Esophagus muscularis mucosa (tissue), 4 donors: ENCODE results near the gene CNTNAP1. TPM values are rescaled to one million over a fixed set of nuclear protein-coding genes. Genes with fewer than 3 reads are reported as not detected.

Source experiments
- DNase-seq: peaks from one replicate; pipeline ENCODE4 v3.0.0-alpha.2; 2017; ENCODE audit errors: extremely low spot score
- H3K27ac ChIP-seq, 4 donors: fragments of 200-600 bp; sonication (generic); replicated peaks in 1 of 4; 1 replicate in 3 of 4; 2 replicates in 1 of 4; pipeline ENCODE4 v1.5.1; 2016 to 2019; ENCODE audit warnings: mild to moderate bottlenecking in 1 of 4
- H3K27me3 ChIP-seq, 4 donors: fragments of 200-600 bp; sonication (generic); one replicate each; pipeline versions ENCODE4 v1.5.1 to v1.6.0; 2016 to 2019
- H3K36me3 ChIP-seq, 4 donors: fragments of 200-600 bp; sonication (generic); one replicate each; pipeline ENCODE4 v1.5.1; 2016 to 2019
- H3K4me1 ChIP-seq, 4 donors: fragments of 200-600 bp; sonication (generic); one replicate each; pipeline ENCODE4 v1.5.1; 2016 to 2019
- H3K4me3 ChIP-seq, 4 donors: fragments of 200-600 bp; sonication (generic); 1 replicate in 2 of 4; 2 replicates in 2 of 4; pipeline ENCODE4 v1.5.1; 2016 to 2019; ENCODE audit warnings: mild to moderate bottlenecking in 4 of 4, moderate library complexity in 1 of 4
- H3K9me3 ChIP-seq, 4 donors: fragments of 200-600 bp; sonication (generic); 1 replicate in 3 of 4; 2 replicates in 1 of 4; pipeline ENCODE4 v1.5.1; 2016 to 2019
- CTCF ChIP-seq, 3 experiments: fragments of 200-600 bp in 2 of 3; fragments of 450-650 bp in 1 of 3; sonication (generic) in 2 of 3; IDR thresholded peaks; one replicate each; pipeline ENCODE4 v1.5.1; 2017 to 2019; ENCODE audit warnings: antibody characterized with exemption in 3 of 3, mild to moderate bottlenecking in 2 of 3, moderate library complexity in 1 of 3
- EP300 ChIP-seq: sonication (generic); formaldehyde crosslinking; IDR thresholded peaks from one replicate; pipeline ENCODE4 v1.6.1; 2017; ENCODE audit warnings: antibody characterized with exemption
- POLR2A ChIP-seq: fragments of 450-650 bp; IDR thresholded peaks from one replicate; pipeline ENCODE4 v1.6.1; 2017; ENCODE audit warnings: antibody characterized with exemption, moderate library complexity, mild to moderate bottlenecking, low read depth
- POLR2AphosphoS5 ChIP-seq, 2 donors: sonication (generic); formaldehyde crosslinking; IDR thresholded peaks; one replicate each; pipeline ENCODE4 v1.6.1; 2017; ENCODE audit warnings: antibody characterized with exemption in 2 of 2
- WGBS: methylation state at CpG from one replicate; pipeline ENCODE4 v1.1.5; 2018; 5-methylcytosine and 5-hydroxymethylcytosine counted together
- intact Hi-C: fragments of 100-400 bp; cut with DNase I; formaldehyde crosslinking; loops from one replicate; pipeline ENCODE4 v1.15.1; 2023
- total RNA-seq, 4 donors: library from RNA; depleted of rRNA; stranded (reverse); fragments of >200 nt; gene quantifications; one replicate each; pipeline versions ENCODE4 v1.1.0 to v1.2.1, GENCODE V29; 2016

CNTNAP1 gene
- total RNA-seq, 4 donors from 2014 or later = 4.7 to 13.2 (median 6.2) TPM

GRCh38 chr17:42704837-42705494 lies 22.6 kb downstream of the CNTNAP1 start:
- H3K4me3 ChIP-seq = no peak overlapping the region
- DNase-seq = no peak
- no peaks in the 10 kb centered on the region for H3K9me3 ChIP-seq
- peaks cover 0 to under 1% (median 0%) of the 10 kb centered on the region in 4 donors for H3K4me1 ChIP-seq
- H3K27me3 ChIP-seq = no peaks in the 10 kb centered on the region
- intact Hi-C loops = no loop called here
- no peak for TF ChIP-seq EP300
- TF ChIP-seq POLR2AphosphoS5 (IDR thresholded peaks at IDR 0.05) = no peak
- TF ChIP-seq CTCF (IDR thresholded peaks at IDR 0.05) = no peak
- TF ChIP-seq POLR2A = no peak
- H3K27ac ChIP-seq = no peak overlapping the region
- H3K36me3 ChIP-seq = peaks cover 79 to 100% (median 100%) of the 10 kb centered on the region in 4 donors
- WGBS = 80% methylated on average over 8 of the region's 8 CpGs

DNA sequence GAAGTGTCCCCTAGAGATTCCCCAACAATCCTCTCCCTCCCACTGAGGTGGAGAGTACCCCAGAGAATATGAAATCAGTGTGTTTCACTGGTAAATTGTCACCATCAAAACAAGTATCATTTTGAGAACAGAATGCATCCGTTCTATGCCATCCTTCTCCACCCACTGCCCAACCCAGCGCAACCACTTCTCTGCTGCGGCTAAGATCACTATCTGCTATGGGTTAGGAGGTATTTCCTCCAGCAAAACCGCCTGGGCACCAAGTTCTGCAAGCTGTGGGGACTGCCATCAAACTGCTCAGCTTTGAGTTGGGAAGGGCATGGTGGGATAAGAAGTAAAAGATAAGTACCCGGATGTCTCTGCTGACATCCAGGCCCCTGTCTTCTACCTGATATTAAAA lies 24.4 kb downstream of the CNTNAP1 start:
- Histone ChIP-seq H3K4me1 (no peaks in the 10 kb centered on the region), H3K4me3 (no peak overlapping the region), H3K36me3 (peaks cover 97 to 100% (median 100%) of the 10 kb centered on the region in 4 donors), H3K9me3 (no peaks in the 10 kb centered on the region), H3K27me3 (no peaks in the 10 kb centered on the region), H3K27ac (no peak overlapping the region)
- no peak for TF ChIP-seq EP300
- TF ChIP-seq CTCF (IDR thresholded peaks at IDR 0.05) = no peak
- TF ChIP-seq POLR2A = no peak
- TF ChIP-seq POLR2AphosphoS5 (IDR thresholded peaks at IDR 0.05) = no peak
- WGBS = 84% methylated on average over 5 of the region's 5 CpGs
- no peak for DNase-seq
- intact Hi-C loops = no loop called here

DNA sequence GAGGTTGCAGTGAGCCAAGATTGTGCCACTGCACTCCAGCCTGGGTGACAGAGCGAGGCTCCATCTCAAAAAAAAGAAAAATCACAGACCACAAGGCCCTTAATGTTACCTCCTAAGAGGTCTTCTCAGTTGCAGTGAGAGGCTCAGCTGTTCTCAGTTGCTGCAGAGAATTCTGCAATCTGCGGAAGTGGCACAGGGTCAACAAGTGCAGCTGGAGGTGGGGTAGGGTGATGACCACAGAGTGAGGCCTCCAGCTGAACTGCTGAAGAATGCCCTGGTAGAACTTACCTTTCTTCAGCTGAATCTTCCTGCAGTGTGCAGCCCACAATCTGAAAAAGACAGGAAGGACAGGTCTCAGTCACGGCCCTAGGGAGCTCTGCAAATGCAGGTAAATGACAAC lies 26.3 kb downstream of the CNTNAP1 start:
- H3K27ac ChIP-seq = no peak overlapping the region
- H3K27me3 ChIP-seq = no peaks in the 10 kb centered on the region
- peaks cover 100% of the 10 kb centered on the region in 4 donors for H3K36me3 ChIP-seq
- no peaks in the 10 kb centered on the region for H3K4me1 ChIP-seq
- 92% methylated on average over 3 of the region's 3 CpGs for WGBS
- TF ChIP-seq EP300 (no peak), CTCF (IDR thresholded peaks at IDR 0.05) (no peak), POLR2AphosphoS5 (IDR thresholded peaks at IDR 0.05) (no peak), POLR2A (no peak)
- DNase-seq = no peak
- intact Hi-C loops = no loop called here
- H3K9me3 ChIP-seq = no peaks in the 10 kb centered on the region
- H3K4me3 ChIP-seq = no peak overlapping the region

DNA sequence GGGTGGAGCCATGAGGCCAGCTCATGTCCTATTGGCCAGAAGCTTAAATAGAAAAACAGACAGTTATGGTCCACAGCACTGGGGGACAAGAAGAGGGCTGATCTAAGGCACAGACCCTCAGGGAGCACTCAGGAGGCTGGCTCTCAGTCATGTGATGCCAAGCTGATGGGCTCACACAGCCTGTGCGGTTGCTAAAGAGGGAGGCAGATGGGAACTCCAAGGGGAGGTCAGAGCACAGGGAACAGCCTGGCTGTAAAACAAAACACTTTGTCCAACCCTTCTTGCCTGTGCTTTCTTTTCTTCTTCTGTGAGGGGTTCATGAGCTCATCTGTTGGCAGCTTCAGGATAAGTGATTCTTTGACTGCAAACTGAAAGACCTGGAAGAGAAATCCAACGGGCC lies 27.2 kb downstream of the CNTNAP1 start:
- TF ChIP-seq CTCF (IDR thresholded peaks at IDR 0.05) (no peak), POLR2A (no peak), POLR2AphosphoS5 (IDR thresholded peaks at IDR 0.05) (no peak), EP300 (no peak)
- Histone ChIP-seq H3K36me3 (peaks cover 97 to 100% (median 99%) of the 10 kb centered on the region in 4 donors), H3K4me1 (no peaks in the 10 kb centered on the region), H3K4me3 (no peak overlapping the region), H3K27me3 (no peaks in the 10 kb centered on the region), H3K27ac (no peak overlapping the region), H3K9me3 (no peaks in the 10 kb centered on the region)
- 74% methylated on average over 2 of the region's 2 CpGs for WGBS
- intact Hi-C loops = no loop called here
- DNase-seq = no peak
